ENCODE measurements around the gene APOL1.
A peak's percentile ranks its signal among the peaks of the same experiment; 100 is the strongest.
"Not testable (repeated sequence)": the region's sequence is repeated elsewhere in the genome, so short reads cannot be mapped to it uniquely, and the experiment has no call there.

The APOL1 gene, protein sequence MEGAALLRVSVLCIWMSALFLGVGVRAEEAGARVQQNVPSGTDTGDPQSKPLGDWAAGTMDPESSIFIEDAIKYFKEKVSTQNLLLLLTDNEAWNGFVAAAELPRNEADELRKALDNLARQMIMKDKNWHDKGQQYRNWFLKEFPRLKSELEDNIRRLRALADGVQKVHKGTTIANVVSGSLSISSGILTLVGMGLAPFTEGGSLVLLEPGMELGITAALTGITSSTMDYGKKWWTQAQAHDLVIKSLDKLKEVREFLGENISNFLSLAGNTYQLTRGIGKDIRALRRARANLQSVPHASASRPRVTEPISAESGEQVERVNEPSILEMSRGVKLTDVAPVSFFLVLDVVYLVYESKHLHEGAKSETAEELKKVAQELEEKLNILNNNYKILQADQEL

DNA sequence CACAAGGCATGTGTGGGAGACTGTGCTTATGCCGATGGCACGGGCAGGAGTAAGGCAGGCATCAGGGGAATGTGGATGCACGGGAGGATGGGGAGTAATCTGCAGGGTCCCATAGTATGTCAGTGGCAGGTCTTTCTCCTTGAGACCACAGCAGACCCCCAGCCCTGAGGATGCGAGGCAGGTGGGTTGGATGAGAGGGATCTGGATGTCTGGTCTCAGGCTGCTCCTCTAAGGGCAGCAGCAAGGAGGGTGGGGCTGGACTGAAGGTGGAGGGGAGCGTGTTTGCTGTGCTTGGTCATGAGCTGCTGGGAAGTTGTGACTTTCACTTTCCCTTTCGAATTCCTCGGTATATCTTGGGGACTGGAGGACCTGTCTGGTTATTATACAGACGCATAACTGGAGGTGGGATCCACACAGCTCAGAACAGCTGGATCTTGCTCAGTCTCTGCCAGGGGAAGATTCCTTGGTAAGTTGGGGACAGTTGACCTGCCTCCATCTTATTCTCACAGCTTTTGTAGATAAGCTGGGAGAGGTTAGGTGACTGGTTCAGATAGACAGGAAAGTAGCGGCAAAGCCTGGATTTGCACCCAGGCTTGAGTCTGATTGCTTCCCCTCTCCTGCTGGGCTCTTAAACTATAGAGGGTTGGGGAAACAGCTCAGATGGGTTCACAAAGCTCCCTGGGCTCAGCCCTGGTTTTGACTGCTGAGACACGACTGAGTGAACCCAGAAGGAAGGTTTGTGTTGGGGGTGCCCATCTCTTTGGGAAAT, at the start of gene APOL1:
Gene APOL1 (plus strand): TSS at position 380 of the 769 bp plus-strand sequence. CDS start 1,823 bp downstream, outside the sequence.
- peak; percentile 84 for DNase-seq

DNA sequence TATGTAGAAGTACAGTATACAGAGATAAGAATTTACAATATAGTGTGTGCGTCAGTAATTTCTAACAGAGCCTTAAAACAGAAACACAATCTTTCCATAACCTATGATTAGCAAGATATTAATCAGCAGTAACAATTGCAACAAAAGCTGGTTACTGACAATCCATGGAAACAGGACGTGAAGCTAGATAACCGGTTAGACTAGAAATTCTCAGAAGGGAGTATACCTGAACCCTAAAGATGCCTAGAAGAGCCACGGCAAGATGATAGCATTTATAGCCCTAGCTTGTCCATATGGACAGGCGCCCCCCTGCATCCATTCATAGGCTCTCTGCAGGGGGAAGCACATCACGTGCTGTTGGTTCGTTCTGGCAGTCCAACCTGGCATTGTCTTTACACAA, 49.5 kb upstream of the APOL1 start:
- peak; percentile 77 for DNase-seq

DNA sequence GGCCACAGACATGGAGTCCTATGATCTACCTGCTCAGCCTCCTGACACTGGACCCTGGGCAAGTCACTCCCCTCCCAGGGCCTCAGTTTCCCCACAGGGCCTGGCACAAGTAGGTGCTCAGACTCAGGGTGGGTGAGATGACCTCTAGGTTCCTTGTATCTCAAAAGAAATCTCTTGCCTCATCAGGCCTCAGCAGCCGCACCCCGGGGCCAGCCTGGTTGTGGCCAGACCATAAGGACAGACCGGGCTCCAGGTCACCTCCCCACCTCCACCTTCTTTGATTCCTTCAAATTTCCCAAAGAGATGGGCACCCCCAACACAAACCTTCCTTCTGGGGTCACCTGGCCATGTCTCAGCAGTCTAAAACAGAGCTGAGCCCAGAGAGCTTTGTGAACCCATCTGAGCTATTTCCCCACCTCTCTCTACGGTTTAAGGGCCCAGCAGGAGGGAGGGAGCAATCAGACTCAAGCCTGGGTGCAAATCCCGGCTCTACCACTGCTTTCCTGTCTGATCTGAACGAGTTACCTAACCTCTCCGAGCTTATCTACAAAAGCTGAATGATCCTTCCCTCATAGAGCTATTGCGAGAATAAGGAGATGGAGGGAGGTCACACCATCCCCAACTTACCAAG, 48.8 kb upstream of the APOL1 start:
- no peak for DNase-seq

DNA sequence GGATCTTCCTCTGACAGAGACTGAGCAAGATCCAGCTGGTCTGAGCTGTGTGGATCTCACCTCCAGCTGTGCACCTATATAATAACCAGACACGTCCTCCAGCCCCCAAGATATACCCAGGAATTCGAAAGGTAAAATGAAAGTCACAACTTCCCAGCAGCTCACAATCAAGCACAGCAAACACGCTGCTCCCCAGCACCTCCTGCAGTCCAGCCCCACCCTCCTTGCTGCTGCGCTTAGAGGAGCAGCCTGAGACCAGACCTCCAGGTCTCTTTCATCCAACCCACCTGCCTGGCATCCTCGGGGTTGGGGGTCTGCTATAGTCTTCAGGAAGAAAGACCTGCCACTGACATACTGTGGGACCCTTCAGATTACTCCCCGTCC, 48.3 kb upstream of the APOL1 start:
- peak; percentile 23 for DNase-seq

DNA sequence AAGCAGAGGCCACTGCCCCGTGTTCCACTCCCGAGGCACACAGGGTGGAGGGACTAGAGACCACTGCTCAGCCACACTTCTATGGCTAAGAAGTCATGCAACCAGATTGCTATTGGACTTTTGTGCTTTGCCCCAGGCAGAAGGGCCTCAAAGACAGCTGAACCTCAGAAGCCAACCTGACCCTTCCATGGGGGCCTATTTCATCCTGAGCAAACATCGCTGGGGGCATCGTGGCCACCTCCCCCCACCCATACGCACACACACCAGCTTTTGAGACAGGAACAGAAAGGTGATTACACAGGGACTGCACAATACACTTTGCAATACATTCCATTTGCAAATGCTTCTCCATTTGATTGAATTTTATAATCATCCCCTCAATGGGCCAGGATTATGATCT, 47.4 kb upstream of the APOL1 start:
- DNase-seq: not testable (repeated sequence)

DNA sequence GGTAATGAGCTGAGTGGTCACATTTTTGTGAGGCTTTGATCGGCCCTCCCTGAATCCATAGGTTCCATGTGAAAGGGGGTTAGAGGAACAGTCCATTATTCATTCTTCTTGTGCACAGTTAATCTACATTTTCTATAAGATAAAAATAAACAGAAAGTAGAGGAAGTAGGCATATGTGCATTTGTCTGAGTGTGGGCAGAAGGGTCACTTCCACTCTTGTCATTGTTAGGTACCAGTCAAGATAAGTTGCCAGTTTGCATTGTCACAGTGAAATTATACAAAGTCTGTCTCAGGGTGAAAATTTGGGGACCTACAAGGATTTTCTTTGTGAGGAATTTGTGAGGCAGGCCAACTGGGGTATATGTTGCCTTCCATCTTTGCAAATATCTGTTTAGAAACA, 46.7 kb upstream of the APOL1 start:
- DNase-seq: no peak

DNA sequence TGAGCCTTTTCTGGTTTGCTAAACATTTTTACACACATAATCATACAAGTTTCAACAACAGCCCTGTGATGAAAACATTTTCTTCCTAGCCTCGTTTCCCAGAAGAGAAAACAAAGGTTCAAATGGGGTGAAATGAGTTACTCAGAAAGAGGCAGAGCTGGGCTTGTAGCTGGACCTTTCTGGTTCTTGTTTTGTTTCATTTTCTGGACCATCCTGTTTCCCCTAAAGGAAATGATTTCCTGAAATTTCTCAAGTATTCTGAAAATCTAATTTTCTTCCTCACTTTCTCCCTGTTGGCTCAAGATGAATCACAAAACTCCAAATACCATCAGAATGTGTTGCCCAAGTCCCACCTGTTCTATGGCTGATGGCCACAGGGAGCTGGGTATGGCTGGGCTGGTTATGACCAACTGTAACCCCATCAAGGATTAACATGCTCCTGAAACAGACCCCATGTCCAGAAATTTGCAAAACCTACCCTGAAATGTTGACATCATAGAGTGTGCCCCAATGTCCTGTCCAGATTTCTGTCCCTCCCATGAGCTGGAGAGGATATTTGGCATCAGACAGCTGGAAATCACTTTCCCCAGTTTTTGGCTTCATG, 44.7 kb upstream of the APOL1 start:
- DNase-seq: no peak

DNA sequence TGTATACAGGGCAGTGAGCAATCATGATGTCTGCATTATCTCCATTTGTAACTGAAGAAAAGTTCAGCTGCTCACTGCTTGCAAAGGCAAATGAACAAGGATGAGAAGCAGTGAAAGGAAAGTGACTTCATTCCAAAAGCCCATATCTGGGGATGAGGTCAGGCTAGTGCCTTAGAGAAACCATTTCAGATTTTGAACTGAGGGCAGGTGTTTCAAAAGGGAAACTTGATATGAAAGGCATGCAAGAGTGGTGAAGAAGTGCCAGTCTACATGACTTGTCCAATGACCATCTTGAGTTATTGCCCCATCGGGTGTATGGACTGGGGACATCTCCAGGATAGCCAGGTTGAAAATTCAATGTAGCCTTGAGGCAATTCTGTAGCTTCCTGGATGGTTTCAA, 44.0 kb upstream of the APOL1 start:
- no peak for DNase-seq

DNA sequence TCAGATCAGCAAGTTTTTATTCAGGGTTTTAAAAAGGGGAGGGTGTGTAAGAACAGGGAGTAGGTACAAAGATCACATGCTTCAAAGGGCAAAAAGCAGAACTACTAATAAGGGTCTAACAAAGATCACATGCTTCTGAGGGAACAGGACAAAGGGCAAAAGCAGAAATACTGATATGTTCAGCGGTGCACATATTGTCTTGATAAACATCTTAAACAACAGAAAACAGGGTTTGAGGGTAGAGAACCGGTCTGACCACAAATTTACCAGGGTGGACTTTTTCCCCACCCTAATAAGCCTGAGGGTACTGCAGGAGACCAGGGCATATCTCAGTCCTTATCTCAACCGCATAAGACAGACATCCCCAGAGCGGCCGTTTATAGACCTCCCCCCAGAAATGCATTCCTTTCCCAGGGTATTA, 43.4 kb upstream of the APOL1 start:
- peak; percentile 54 for DNase-seq

DNA sequence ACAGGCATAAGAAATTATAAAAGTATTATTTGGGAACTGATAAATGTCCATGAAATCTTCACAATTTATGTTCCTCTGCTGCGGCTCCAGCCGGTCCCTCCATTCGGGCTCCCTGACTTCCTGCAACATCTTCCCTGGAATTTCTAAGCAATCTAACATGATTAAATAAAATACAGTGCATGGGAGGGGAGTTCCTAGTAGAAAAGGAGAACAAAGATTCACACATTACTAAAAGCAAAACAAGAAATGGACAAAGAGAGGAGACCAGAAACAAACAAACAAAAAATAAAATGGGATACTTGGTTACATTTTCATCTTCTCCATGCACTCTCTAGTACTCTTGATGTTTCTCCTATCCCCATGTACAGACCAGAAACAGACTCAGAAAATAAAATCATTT, 42.7 kb upstream of the APOL1 start:
- DNase-seq: no peak

DNA sequence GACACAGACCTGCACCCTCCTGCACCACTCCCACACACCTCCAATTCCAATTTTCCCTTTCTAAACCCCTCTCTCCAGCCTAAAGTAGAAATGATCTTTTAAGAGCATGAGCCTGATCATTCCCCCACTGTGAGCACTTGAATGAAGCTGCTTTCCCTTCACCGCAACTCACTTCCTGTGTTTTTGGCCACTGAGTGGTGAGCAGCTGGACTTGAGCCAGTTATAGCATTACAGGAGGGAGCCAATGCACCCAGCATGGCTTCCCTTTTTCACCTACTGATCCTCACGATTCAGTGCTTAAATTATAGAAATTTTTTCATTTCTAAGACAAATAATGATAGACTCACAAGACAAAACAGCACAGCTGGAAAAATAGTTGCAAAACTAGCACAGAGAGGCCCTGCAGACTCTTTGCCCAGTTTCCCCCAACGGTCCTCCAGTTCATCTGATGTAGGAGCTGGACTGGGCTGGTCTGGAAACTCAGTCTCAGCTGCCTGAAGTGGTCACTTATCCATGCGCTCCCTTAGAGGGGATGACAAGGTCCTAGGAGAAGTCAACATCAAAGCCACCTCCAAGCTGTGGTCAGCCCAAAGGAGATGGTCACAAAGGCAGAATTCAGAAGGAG, 41.6 kb upstream of the APOL1 start:
- DNase-seq: peak; percentile 81

DNA sequence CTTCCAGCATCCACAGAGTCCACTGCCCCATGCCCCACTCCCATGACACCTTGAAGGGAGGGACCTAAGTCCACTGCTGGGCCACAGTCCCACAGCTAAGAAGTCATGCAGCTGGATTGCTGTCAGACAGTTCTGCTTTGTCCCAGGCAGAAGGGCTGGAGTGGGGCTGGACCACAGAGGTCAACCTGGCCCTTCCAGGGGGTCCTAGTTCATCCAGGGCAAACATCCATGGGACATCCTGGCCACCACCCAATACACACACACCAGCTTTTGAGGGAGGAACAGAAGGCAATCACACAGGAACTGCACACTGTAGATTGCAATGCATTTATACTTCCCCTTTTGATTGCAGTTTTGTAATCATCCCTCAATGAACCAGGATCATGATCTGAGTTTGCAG, 40.0 kb upstream of the APOL1 start:
- DNase-seq: no peak

DNA sequence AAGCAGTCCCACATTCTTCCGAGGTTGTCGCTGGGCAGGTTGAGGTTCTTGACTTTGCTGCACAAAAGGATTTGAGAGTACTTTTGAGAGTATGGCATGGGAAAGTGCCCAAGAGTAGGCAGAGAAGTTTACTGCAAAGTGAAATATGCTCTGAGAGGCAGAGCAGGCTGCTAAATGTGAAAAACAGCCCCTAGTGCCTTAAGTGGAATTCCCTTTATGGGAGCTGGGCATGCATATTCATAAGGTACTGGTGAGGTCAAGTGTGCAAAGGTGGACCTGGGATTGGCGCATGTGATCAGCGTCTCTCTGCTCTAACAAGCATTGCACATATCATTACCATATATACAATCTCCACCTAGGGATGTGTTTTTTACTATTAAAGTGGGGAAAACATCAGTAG, 39.3 kb upstream of the APOL1 start:
- DNase-seq: no peak

DNA sequence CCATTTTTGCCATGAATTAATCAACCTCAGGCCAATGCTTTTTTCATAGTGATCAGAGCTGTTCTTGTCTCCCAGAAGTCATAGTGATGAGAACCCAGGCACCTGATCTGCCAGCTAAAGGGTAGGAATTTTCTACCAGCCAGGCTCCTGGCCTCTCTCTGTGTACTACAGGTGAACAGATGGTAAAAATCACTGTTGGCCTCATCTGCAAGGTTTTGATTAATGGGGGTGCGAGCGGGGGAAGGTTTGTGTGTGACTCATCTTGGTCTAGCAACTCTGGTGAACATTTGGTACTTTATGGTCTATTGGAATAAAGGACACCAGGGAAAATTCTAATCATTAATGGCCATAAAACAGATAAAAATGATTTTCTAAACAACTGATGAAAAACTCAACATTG, 37.0 kb upstream of the APOL1 start:
- no peak for DNase-seq

DNA sequence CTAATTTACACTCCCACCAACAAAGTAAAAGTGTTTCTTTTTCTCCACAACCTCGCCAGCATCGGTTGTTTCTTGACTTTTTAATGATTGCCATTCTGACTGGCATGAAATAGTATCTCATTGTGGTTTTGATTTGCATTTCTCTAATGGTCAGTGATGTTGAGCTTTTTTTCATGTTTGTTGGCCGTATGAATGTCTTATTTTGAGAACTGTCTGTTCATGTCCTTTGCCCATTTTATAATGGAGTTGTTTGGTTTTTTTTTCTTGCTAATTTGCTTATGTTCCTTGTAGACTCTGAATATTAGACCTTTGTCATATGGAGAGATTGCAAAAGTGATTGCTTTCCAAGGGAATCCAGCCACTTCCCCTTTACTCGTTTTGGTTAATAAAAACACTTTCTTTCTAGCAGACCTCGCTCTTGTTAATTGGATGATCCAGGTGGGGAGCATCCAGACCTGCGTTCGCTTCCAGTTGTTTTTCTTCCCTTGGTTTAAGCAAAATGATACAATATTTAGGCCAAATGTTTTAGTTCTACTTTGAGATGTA, 34.2 kb upstream of the APOL1 start:
- DNase-seq: no peak

DNA sequence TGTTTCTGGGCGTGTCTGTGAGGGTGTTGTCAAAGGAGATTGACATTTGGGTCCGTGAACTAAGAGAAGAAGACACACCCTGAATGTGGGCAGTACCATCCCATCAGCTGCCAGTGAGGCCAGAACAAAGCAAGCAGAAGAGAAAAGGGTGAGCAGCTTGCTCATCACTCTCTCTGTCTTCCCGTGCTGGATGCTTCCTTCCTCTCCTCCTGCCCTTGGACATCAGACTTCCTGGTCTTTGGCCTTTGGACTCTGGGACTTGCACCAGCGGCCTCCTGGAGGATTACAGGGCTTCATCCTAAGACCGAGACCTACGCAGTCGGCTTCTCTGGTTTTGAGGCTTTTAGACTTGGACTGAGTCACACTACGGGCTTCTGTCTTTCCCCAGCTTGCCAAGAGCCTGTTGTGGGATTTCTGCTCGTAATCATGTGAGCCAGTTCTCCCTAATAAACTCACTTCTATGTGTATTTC, 32.4 kb upstream of the APOL1 start:
- peak; percentile 81 for DNase-seq

DNA sequence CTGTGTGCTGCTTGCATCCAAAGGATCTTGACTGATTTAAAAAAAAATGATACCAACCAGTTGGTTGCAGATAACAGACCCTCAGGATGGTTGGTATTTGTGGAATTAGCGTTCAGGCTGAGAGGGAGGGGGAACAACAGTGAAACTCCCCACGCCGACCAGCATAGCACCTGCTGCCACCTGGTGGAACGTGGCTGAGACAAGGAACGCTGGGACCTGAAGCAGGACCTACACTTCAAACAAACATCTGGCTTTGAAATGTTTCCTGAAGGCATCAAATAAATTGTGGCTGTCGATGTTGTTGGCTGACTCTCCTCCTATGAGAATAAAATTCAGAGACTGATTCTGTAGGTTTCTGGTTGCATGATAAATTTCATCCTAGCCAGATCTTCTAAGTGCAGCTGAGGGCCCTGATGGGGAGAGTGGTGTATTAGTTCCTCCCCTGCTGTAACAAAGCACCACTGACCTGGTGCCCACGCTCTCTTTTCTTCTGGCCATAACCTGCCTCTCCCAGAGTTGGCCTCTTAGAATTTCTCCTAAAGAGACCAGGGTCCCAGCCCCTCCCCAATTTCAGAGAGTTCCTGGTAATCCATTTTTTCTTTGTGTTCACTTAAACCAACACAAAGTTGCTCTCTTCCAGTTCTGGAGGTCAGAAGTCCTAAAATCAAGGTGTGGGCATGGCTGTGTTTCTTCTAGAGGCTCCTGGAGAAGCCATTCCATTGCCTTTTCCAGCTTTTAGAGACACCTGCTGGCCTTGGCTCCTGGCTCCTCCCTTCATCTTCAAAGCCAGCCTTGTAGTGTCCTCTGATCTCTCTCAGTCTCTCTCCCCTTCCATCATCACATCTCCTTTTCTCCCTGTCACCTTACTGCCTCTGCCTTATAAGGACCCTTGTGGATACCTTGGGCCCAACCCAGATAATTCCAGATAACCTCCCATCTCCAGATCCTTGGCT, 30.9 kb upstream of the APOL1 start:
- DNase-seq: peak; percentile 72

DNA sequence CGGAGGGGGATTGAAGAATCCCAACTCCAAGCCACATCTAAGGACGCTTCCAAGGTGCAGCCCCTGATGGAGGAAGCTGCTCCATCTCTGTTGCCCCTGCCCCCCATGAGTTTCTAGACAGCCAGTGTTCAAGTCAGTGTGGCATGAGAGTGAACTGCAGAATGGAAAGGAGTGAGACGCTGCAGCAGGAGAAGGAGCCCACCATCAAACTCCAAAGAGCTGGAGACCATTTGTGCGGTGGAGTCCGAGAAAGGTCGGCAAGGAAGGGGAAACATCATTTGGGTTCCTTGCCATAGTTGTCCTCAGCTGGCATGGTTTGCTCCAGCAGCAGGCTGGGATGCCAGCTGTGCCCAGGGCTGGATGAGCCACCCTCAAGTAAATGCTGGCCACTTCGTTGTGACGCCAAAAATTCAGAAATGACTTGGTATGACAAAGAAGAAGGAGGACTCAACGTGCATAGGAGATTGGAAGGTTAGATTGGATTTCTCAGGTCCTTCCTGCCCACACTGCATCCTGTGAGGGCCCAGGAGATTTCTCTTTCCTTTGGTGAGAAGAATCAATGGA, 30.0 kb upstream of the APOL1 start:
- no peak for DNase-seq

DNA sequence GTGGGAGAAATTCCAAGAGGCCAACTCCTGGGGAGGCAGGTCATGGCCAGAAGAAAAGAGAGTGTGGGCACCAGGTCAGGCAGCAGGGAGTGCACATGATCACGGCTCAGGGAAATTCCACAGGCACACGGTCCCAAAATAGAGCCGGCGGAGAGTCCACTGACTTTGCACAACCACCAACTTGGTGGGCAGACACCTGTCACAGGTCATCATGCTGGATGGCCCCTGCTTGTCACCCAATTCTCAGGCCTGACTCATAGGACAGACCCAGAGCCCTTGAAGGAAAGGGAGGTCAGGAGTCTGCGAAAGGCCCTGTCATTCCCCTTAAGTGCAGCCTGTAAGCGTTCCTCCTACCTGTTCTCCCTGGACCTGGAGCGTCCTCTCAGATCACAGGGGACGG, 29.4 kb upstream of the APOL1 start:
- DNase-seq: no peak

DNA sequence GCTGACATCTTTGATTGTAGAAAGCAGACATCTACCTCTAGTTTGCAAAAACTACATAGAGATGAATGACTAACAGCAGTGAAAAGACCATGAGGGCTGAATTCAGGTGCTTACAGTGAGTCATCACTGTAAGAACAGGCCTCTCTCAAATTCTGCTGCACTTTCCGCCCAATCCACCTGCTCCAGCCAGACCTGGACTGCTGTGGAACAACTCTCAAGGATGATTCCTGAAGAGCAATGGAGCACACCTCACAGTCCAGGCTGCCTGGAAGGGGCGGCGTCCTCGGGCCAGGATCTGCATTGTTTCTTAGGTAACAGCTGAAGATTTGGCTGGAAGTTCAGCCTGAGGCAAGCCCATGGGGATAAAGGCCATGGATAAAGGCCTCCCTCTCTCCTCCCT, 28.7 kb upstream of the APOL1 start:
- DNase-seq: no peak

DNA sequence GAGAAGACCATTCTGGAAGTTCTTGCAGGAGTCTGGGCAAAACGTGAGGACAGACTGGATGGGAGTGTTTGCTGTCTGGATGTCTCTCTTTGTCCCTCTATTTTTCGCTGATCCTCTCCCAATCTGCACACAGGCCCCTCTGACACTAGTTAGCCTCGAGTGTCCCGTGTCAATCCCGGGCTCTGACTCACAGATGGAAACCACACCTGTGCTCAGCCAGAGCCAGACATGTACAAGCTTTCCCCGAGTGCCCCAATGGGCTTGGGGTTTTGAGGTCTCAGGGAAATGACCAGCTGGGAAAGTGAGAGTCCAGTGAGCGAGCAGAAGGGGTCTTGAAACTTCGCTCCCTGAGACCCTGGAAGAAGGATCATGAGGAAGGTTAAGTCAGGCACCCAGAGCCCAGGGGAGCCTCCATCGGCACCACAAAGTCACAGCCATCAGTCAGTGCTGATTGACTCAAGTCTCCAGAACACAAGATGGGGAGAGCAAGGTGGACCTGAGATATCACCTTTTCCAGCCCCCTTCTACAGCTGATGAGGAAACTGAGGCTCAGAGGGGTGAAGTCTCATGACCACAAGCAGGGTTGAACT, 27.5 kb upstream of the APOL1 start:
- no peak for DNase-seq
